Measurements from ENCODE around the gene SPATA32. TPM values are rescaled to one million over a fixed set of nuclear protein-coding genes. Genes with fewer than 3 reads are reported as not detected.

Gene SPATA32
- total RNA-seq, 5 donors from 2014 or later (not counting 1 experiment from before 2014, with no cell fraction given): 0.37 to 0.55 (median 0.42) TPM; not detected in 1

GRCh38 chr17:45277216-45277849, 15.4 kb upstream of the SPATA32 start:
- DNase-seq: peak; percentile 76 to 95 (median 88)
- POLR2A ChIA-PET: interaction anchor here in 1 of 2 donors (0.6 to 0.8 kb wide), 3 partner anchors 18 to 35 kb away, joined by 3 to 5 read pairs (median 3); no protein-coding TSS in a partner anchor
- Mint-ChIP-seq H3K9me3 (no peaks in the 10 kb centered on the region), H3K36me3 (peaks cover 22% of the 10 kb centered on the region), H3K4me1 (peaks cover 9 to 11% (median 9%) of the 10 kb centered on the region in 3 donors), H3K27me3 (no peaks in the 10 kb centered on the region), H3K27ac (peak overlapping the region; percentile 41), H3K4me3 (peak overlapping the region in 1 of 3 donors; percentile 25)
- Histone ChIP-seq H3K27ac (ENCODE audit: low read length) (no peak overlapping the region), H3K27me3 (replicated peaks in 1 of 2; ENCODE audit: control insufficient read depth in 2 of 2, extremely low read depth in 1 of 2, insufficient read depth in 2 of 2, low read length in 1 of 2) (no peaks in the 10 kb centered on the region), H3K4me1 (ENCODE audit: control insufficient read depth in 1 of 2, extremely low read depth in 1 of 2, insufficient read depth in 2 of 2, low read length in 2 of 2) (peaks cover 0 to 5% of the 10 kb centered on the region in 2 experiments), H3K9me3 (no peaks in the 10 kb centered on the region), H3K4me3 (ENCODE audit: control insufficient read depth in 1 of 2, extremely low read depth in 1 of 2, low read length in 1 of 2) (no peak overlapping the region), H3K36me3 (ENCODE audit: control insufficient read depth in 2 of 2, extremely low read depth in 1 of 2, insufficient read depth in 1 of 2, low read length in 1 of 2) (peaks cover 11 to 39% of the 10 kb centered on the region in 2 donors)
- 61% methylated on average over 13 of the region's 16 CpGs for WGBS (ENCODE audit: insufficient coverage)
- peak; percentile 93 to 96 (median 94) for ATAC-seq (replicated peaks in 1 of 4)
- CTCF ChIA-PET: interaction anchor here (0.6 to 5.2 kb wide), 18 partner anchors 12 to 1012 kb away, joined by 3 to 57 read pairs (median 4); partner anchors contain the start of genes ACBD4 (in 1 of the 2) and MAP3K14 (in 1 of the 2)

- WGBS (ENCODE audit: insufficient coverage): 95% methylated on average over 3 of the region's 6 CpGs
- DNase-seq (no peak), ATAC-seq (replicated peaks in 1 of 4) (no peak)
- H3K9me3 Mint-ChIP-seq: no peaks in the 10 kb centered on the region
- no peaks in the 10 kb centered on the region for H3K9me3 ChIP-seq
- no peaks in the 10 kb centered on the region for H3K27me3 Mint-ChIP-seq
- H3K4me1 Mint-ChIP-seq: peaks cover 9 to 11% (median 9%) of the 10 kb centered on the region in 3 donors
- ChIA-PET CTCF (interaction anchor here (0.7 to 5.2 kb wide), 14 partner anchors 19 to 1384 kb away, joined by 3 to 57 read pairs (median 4); partner anchors contain the start of gene MAP3K14 (in 1 of the 2)), POLR2A (no interaction called here)
- no peak overlapping the region for H3K4me3 Mint-ChIP-seq
- H3K4me1 ChIP-seq (ENCODE audit: control insufficient read depth in 1 of 2, extremely low read depth in 1 of 2, insufficient read depth in 2 of 2, low read length in 2 of 2): peaks cover 0 to 6% of the 10 kb centered on the region in 2 experiments
- H3K27me3 ChIP-seq (replicated peaks in 1 of 2; ENCODE audit: control insufficient read depth in 2 of 2, extremely low read depth in 1 of 2, insufficient read depth in 2 of 2, low read length in 1 of 2): no peaks in the 10 kb centered on the region
- H3K27ac ChIP-seq (ENCODE audit: low read length): no peak overlapping the region
- peaks cover 11 to 38% of the 10 kb centered on the region in 2 donors for H3K36me3 ChIP-seq (ENCODE audit: control insufficient read depth in 2 of 2, extremely low read depth in 1 of 2, insufficient read depth in 1 of 2, low read length in 1 of 2)
- H3K4me3 ChIP-seq (ENCODE audit: control insufficient read depth in 1 of 2, extremely low read depth in 1 of 2, low read length in 1 of 2): no peak overlapping the region
- peaks cover 25% of the 10 kb centered on the region for H3K36me3 Mint-ChIP-seq
- H3K27ac Mint-ChIP-seq: no peak overlapping the region
These were observed 14.1 kb upstream of the SPATA32 start for GRCh38 chr17:45276031-45276430.

- Mint-ChIP-seq H3K4me3 (no peak overlapping the region), H3K27ac (no peak overlapping the region), H3K9me3 (no peaks in the 10 kb centered on the region), H3K36me3 (peaks cover 24% of the 10 kb centered on the region), H3K4me1 (peaks cover 9 to 14% (median 9%) of the 10 kb centered on the region in 3 donors), H3K27me3 (no peaks in the 10 kb centered on the region)
- ATAC-seq (replicated peaks in 1 of 4) (no peak), DNase-seq (no peak)
- POLR2A ChIA-PET: no interaction called here
- CTCF ChIA-PET: interaction anchor here in 1 of 2 donors (5.2 kb wide), 1 partner anchor 111 kb away, joined by 57 read pairs; no protein-coding TSS in a partner anchor
- Histone ChIP-seq H3K36me3 (ENCODE audit: control insufficient read depth in 2 of 2, extremely low read depth in 1 of 2, insufficient read depth in 1 of 2, low read length in 1 of 2) (peaks cover 19 to 50% of the 10 kb centered on the region in 2 donors), H3K4me3 (ENCODE audit: control insufficient read depth in 1 of 2, extremely low read depth in 1 of 2, low read length in 1 of 2) (no peak overlapping the region), H3K4me1 (ENCODE audit: control insufficient read depth in 1 of 2, extremely low read depth in 1 of 2, insufficient read depth in 2 of 2, low read length in 2 of 2) (peaks cover 0 to 9% of the 10 kb centered on the region in 2 experiments), H3K27me3 (replicated peaks in 1 of 2; ENCODE audit: control insufficient read depth in 2 of 2, extremely low read depth in 1 of 2, insufficient read depth in 2 of 2, low read length in 1 of 2) (no peaks in the 10 kb centered on the region), H3K27ac (ENCODE audit: low read length) (no peak overlapping the region), H3K9me3 (no peaks in the 10 kb centered on the region)
- WGBS (ENCODE audit: insufficient coverage): 98% methylated on average over 4 of the region's 5 CpGs
These were observed 12.1 kb upstream of the SPATA32 start for GRCh38 chr17:45274033-45274432.

- 82% methylated on average over 11 of the region's 16 CpGs for WGBS (ENCODE audit: insufficient coverage)
- ATAC-seq (replicated peaks in 1 of 4) (no peak), DNase-seq (no peak)
- ChIA-PET POLR2A (no interaction called here), CTCF (no interaction called here)
- Mint-ChIP-seq H3K4me1 (peaks cover 9 to 14% (median 9%) of the 10 kb centered on the region in 3 donors), H3K27me3 (no peaks in the 10 kb centered on the region), H3K9me3 (no peaks in the 10 kb centered on the region), H3K4me3 (no peak overlapping the region), H3K27ac (no peak overlapping the region), H3K36me3 (peaks cover 24% of the 10 kb centered on the region)
- H3K36me3 ChIP-seq (ENCODE audit: control insufficient read depth in 2 of 2, extremely low read depth in 1 of 2, insufficient read depth in 1 of 2, low read length in 1 of 2): peaks cover 20 to 55% of the 10 kb centered on the region in 2 donors
- H3K27me3 ChIP-seq (replicated peaks in 1 of 2; ENCODE audit: control insufficient read depth in 2 of 2, extremely low read depth in 1 of 2, insufficient read depth in 2 of 2, low read length in 1 of 2): no peaks in the 10 kb centered on the region
- no peak overlapping the region for H3K27ac ChIP-seq (ENCODE audit: low read length)
- no peak overlapping the region for H3K4me3 ChIP-seq (ENCODE audit: control insufficient read depth in 1 of 2, extremely low read depth in 1 of 2, low read length in 1 of 2)
- no peaks in the 10 kb centered on the region for H3K9me3 ChIP-seq
- peaks cover 0 to 9% of the 10 kb centered on the region in 2 experiments for H3K4me1 ChIP-seq (ENCODE audit: control insufficient read depth in 1 of 2, extremely low read depth in 1 of 2, insufficient read depth in 2 of 2, low read length in 2 of 2)
These were observed 11.7 kb upstream of the SPATA32 start for GRCh38 chr17:45273551-45273957.

GRCh38 chr17:45271603-45272002, 9.7 kb upstream of the SPATA32 start:
- DNase-seq (no peak), ATAC-seq (replicated peaks in 1 of 4) (no peak)
- peaks cover 0 to 4% of the 10 kb centered on the region in 2 experiments for H3K4me1 ChIP-seq (ENCODE audit: control insufficient read depth in 1 of 2, extremely low read depth in 1 of 2, insufficient read depth in 2 of 2, low read length in 2 of 2)
- Mint-ChIP-seq H3K4me3 (no peak overlapping the region), H3K36me3 (peaks cover 33% of the 10 kb centered on the region), H3K9me3 (no peaks in the 10 kb centered on the region), H3K4me1 (peaks cover 0 to 3% (median 0%) of the 10 kb centered on the region in 3 donors), H3K27me3 (no peaks in the 10 kb centered on the region), H3K27ac (peak overlapping the region in 1 of 2 donors; percentile 48)
- no peaks in the 10 kb centered on the region for H3K27me3 ChIP-seq (replicated peaks in 1 of 2; ENCODE audit: control insufficient read depth in 2 of 2, extremely low read depth in 1 of 2, insufficient read depth in 2 of 2, low read length in 1 of 2)
- CTCF ChIA-PET: interaction anchor here (0.7 to 3.3 kb wide), 7 partner anchors 13 to 115 kb away, joined by 3 to 9 read pairs (median 3); no protein-coding TSS in a partner anchor
- H3K9me3 ChIP-seq: no peaks in the 10 kb centered on the region
- H3K4me3 ChIP-seq (ENCODE audit: control insufficient read depth in 1 of 2, extremely low read depth in 1 of 2, low read length in 1 of 2): no peak overlapping the region
- 100% methylated on average over 1 of the region's 3 CpGs for WGBS (ENCODE audit: insufficient coverage)
- POLR2A ChIA-PET: no interaction called here
- H3K36me3 ChIP-seq (ENCODE audit: control insufficient read depth in 2 of 2, extremely low read depth in 1 of 2, insufficient read depth in 1 of 2, low read length in 1 of 2): peaks cover 30 to 70% of the 10 kb centered on the region in 2 donors
- no peak overlapping the region for H3K27ac ChIP-seq (ENCODE audit: low read length)

GRCh38 chr17:45270828-45271418, 9.0 kb upstream of the SPATA32 start:
- peaks cover 33 to 76% of the 10 kb centered on the region in 2 donors for H3K36me3 ChIP-seq (ENCODE audit: control insufficient read depth in 2 of 2, extremely low read depth in 1 of 2, insufficient read depth in 1 of 2, low read length in 1 of 2)
- H3K4me3 ChIP-seq (ENCODE audit: control insufficient read depth in 1 of 2, extremely low read depth in 1 of 2, low read length in 1 of 2): no peak overlapping the region
- ChIA-PET CTCF (interaction anchor here (0.7 to 3.3 kb wide), 6 partner anchors 12 to 116 kb away, joined by 3 to 9 read pairs (median 3); no protein-coding TSS in a partner anchor), POLR2A (no interaction called here)
- 65% methylated on average over 9 of the region's 13 CpGs for WGBS (ENCODE audit: insufficient coverage)
- no peak overlapping the region for H3K27ac ChIP-seq (ENCODE audit: low read length)
- Mint-ChIP-seq H3K4me3 (no peak overlapping the region), H3K27ac (no peak overlapping the region), H3K9me3 (no peaks in the 10 kb centered on the region), H3K27me3 (no peaks in the 10 kb centered on the region), H3K4me1 (peaks cover 0 to 3% (median 0%) of the 10 kb centered on the region in 3 donors), H3K36me3 (peaks cover 33% of the 10 kb centered on the region)
- no peaks in the 10 kb centered on the region for H3K27me3 ChIP-seq (replicated peaks in 1 of 2; ENCODE audit: control insufficient read depth in 2 of 2, extremely low read depth in 1 of 2, insufficient read depth in 2 of 2, low read length in 1 of 2)
- H3K9me3 ChIP-seq: no peaks in the 10 kb centered on the region
- H3K4me1 ChIP-seq (ENCODE audit: control insufficient read depth in 1 of 2, extremely low read depth in 1 of 2, insufficient read depth in 2 of 2, low read length in 2 of 2): peaks cover 0 to 4% of the 10 kb centered on the region in 2 experiments
- peak in 30 of 35 experiments; percentile 24 to 71 (median 47) for DNase-seq
- peak; percentile 69 to 89 (median 78) for ATAC-seq (replicated peaks in 1 of 4)

All from T-cell (primary cell).